SU-DHL-6 (cell line): ENCODE data around the gene CNBP.

Source experiments
- EZH2phosphoT487 ChIP-seq: fragments of 200-600 bp; sonication (generic), shearing (Covaris generic); conservative IDR thresholded peaks from 2 replicates; pipeline ENCODE4 v1.6.1; 2018; ENCODE audit warnings: mild to moderate bottlenecking, antibody characterized with exemption, low read length, moderate library complexity, mixed read lengths
- TF ChIP-seq, protein P1 (sequence below): fragments of 200-600 bp; sonication (generic); IDR thresholded peaks from one replicate; pipeline ENCODE4 v1.5.1; 2017; ENCODE audit warnings: antibody characterized with exemption, mild to moderate bottlenecking, low read length, moderate library complexity; ENCODE audit not compliant: insufficient read depth, poor library complexity, severe bottlenecking

DNA sequence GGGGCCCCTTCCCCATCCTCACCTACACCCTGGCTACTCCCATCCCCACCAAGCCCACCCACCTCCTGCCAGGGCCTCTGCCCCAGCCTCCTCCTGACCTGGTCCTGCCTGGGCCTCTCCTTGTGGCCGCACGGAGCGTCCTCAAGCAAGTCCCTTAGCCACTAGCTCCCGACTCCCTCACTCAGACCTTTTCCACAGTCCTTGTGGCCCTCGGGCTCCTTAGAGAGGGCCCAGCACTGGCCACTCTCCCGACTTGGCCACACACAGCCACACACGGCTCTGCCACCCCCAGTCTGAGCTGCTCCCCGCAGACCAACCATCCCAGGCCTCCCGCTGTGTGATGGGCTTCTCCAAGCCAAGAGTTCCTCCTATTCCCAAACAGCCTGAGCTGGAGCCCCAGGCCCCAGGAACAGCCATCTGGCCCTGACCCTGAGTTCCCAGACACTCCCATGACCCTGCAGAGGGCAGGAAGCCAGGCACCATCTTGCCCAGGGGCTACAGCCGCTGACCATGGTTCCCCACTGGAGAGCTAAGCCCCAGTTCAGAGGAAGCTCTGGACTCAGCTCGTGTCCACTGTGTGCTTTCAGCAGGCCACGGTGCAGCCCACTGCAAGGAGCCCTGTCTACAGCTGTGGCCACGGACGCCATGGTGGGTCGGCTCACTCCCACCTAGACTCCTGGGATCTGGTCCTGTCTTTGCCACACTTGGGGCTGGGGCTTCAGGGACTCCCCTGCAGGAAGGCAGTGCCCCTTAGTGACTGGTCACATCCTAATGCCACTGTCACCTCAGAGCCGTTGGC lies 55.1 kb downstream of the CNBP start:
- TF ChIP-seq, protein P1, sequence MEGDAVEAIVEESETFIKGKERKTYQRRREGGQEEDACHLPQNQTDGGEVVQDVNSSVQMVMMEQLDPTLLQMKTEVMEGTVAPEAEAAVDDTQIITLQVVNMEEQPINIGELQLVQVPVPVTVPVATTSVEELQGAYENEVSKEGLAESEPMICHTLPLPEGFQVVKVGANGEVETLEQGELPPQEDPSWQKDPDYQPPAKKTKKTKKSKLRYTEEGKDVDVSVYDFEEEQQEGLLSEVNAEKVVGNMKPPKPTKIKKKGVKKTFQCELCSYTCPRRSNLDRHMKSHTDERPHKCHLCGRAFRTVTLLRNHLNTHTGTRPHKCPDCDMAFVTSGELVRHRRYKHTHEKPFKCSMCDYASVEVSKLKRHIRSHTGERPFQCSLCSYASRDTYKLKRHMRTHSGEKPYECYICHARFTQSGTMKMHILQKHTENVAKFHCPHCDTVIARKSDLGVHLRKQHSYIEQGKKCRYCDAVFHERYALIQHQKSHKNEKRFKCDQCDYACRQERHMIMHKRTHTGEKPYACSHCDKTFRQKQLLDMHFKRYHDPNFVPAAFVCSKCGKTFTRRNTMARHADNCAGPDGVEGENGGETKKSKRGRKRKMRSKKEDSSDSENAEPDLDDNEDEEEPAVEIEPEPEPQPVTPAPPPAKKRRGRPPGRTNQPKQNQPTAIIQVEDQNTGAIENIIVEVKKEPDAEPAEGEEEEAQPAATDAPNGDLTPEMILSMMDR, result no peak
- TF ChIP-seq EZH2phosphoT487, result no peak
